HG03025 (cell line): ENCODE results near the gene RABEP1.

ENCODE experiments used
- ATAC-seq: cut with Tn5 transposase; IDR thresholded peaks from one replicate; pipeline ENCODE4 v1.9.1; 2021; ENCODE audit warnings: mild to moderate bottlenecking, moderate library complexity; ENCODE audit not compliant: unreplicated experiment, low FRiP score

The RABEP1 gene

GRCh38 chr17:5355421-5356129 is 73.5 kb downstream of the RABEP1 start:
- no peak for ATAC-seq

GRCh38 chr17:5361426-5361825 is 79.3 kb downstream of the RABEP1 start:
- ATAC-seq, result no peak

GRCh38 chr17:5362162-5362811 is 80.2 kb downstream of the RABEP1 start:
- no peak for ATAC-seq

GRCh38 chr17:5364156-5364555 is 82.1 kb downstream of the RABEP1 start:
- ATAC-seq, result no peak

- ATAC-seq, result no peak
Measured at GRCh38 chr17:5364696-5365095, 82.6 kb downstream of the RABEP1 start.

GRCh38 chr17:5365831-5366230 is 83.7 kb downstream of the RABEP1 start:
- no peak for ATAC-seq

GRCh38 chr17:5370411-5370810 is 88.3 kb downstream of the RABEP1 start:
- no peak for ATAC-seq

- no peak for ATAC-seq
Measured at GRCh38 chr17:5373112-5373511, 91.0 kb downstream of the RABEP1 start.

GRCh38 chr17:5378566-5379207 is 96.6 kb downstream of the RABEP1 start:
- no peak for ATAC-seq

GRCh38 chr17:5379351-5380107 is 97.4 kb downstream of the RABEP1 start:
- ATAC-seq, result no peak

- ATAC-seq, result no peak
Measured at GRCh38 chr17:5380491-5381135, 98.5 kb downstream of the RABEP1 start.

- ATAC-seq, result no peak
Measured at GRCh38 chr17:5381542-5381941, 99.5 kb downstream of the RABEP1 start.

GRCh38 chr17:5391678-5392077 is 109.6 kb downstream of the RABEP1 start:
- no peak for ATAC-seq

- ATAC-seq, result no peak
Measured at GRCh38 chr17:5396612-5397011, 114.5 kb downstream of the RABEP1 start.

- ATAC-seq, result no peak
Measured at GRCh38 chr17:5399767-5400166, 117.7 kb downstream of the RABEP1 start.

GRCh38 chr17:5405400-5405799 is 123.3 kb downstream of the RABEP1 start:
- no peak for ATAC-seq

- no peak for ATAC-seq
Measured at GRCh38 chr17:5408186-5408585, 126.1 kb downstream of the RABEP1 start.

- ATAC-seq, result no peak
Measured at GRCh38 chr17:5410594-5411272, 128.6 kb downstream of the RABEP1 start.

GRCh38 chr17:5413682-5414081 is 131.6 kb downstream of the RABEP1 start:
- ATAC-seq, result no peak

- ATAC-seq, result no peak
Measured at GRCh38 chr17:5416901-5417300, 134.8 kb downstream of the RABEP1 start.
